HFF-Myc (cell line): Measurements from ENCODE around the gene TMEM40.
A peak's percentile ranks its signal among the peaks of the same experiment; 100 is the strongest.

ENCODE experiments used
- DNase-seq: peaks from one replicate; pipeline ENCODE4 v3.0.0-alpha.2; 2011; ENCODE audit warnings: low read depth; ENCODE audit errors: extremely low read depth
- H3K4me3 ChIP-seq: replicated peaks from 2 replicates; pipeline ENCODE4 v1.5.1; 2011; ENCODE audit warnings: low read depth, mild to moderate bottlenecking, control low read depth, low read length
- TF ChIP-seq, protein P1 (sequence below): IDR thresholded peaks from 2 replicates; pipeline ENCODE4 v1.5.1; 2012; ENCODE audit warnings: mild to moderate bottlenecking, low read depth, low read length, control low read depth; ENCODE audit errors: missing control alignments

The TMEM40 gene

DNA sequence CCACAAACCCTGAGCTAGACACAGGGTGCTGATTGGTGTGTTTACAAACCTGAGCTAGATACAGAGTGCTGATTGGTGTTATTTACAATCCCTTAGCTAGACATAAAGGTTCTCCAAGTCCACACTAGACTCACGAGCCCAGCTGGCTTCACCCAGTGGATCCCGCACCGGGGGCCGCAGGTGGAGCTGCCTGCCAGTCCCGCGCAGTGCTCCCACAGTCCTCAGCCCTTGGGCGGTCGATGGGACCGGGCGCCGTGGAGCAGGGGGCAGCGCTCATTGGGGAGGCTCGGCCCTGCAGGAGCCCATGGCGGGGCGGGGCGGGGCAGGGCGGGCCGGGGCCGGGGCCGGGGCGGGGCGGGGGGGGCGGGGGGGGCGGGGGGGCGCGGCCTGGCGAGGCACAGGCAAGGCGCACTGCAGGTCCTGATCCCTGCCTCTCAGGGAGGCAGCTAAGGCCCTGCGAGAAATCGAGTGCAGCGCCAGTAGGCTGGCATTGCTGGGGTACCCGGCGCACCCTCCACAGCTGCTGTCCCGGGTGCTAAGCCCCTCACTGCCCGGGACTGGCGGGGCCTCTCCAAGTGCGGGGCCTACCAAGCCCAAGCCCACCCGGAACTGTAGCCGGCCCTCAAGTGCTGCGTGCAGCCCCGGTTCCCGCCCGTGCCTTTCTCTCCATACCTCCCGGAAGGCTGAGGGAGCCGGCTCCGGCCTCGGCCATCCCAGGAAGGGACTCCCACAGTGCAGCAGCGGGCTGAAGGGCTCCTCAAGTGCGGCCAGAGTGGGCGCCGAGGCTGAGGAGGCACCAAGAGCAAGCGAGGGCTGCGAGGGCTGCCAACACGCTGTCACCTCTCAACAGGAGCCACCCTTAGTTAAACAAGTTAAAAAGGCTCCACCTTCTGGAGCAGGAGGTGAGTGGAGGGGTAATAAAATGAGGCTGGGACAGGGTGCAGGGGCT, 9.8 kb upstream of the TMEM40 start:
- H3K4me3 ChIP-seq, result no peak overlapping the region
- no peak for DNase-seq

DNA sequence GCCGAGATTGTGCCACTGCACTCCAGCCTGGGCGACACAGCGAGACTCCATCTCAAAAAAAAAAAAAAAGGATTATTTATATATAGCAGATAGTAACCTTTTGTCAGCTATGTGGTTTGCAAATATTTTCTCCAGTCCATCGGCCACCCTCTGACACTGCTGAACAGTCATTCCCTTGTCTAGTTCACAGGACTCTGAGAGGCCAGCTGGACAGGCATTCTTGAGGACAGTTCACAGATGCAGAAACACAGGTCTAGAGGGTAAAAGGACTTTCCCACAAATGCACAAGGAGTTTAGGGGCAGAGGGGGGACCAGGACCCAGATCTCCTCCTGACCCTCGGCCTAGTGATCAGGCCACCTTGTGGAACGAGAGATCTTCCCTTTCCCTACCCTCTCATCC, 7.5 kb upstream of the TMEM40 start:
- H3K4me3 ChIP-seq, result no peak overlapping the region
- TF ChIP-seq, protein P1, sequence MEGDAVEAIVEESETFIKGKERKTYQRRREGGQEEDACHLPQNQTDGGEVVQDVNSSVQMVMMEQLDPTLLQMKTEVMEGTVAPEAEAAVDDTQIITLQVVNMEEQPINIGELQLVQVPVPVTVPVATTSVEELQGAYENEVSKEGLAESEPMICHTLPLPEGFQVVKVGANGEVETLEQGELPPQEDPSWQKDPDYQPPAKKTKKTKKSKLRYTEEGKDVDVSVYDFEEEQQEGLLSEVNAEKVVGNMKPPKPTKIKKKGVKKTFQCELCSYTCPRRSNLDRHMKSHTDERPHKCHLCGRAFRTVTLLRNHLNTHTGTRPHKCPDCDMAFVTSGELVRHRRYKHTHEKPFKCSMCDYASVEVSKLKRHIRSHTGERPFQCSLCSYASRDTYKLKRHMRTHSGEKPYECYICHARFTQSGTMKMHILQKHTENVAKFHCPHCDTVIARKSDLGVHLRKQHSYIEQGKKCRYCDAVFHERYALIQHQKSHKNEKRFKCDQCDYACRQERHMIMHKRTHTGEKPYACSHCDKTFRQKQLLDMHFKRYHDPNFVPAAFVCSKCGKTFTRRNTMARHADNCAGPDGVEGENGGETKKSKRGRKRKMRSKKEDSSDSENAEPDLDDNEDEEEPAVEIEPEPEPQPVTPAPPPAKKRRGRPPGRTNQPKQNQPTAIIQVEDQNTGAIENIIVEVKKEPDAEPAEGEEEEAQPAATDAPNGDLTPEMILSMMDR, result no peak
- DNase-seq, result no peak

More for the DNA sequence above, 9.8 kb upstream of the TMEM40 start:
- TF ChIP-seq, protein P1, result no peak

DNA sequence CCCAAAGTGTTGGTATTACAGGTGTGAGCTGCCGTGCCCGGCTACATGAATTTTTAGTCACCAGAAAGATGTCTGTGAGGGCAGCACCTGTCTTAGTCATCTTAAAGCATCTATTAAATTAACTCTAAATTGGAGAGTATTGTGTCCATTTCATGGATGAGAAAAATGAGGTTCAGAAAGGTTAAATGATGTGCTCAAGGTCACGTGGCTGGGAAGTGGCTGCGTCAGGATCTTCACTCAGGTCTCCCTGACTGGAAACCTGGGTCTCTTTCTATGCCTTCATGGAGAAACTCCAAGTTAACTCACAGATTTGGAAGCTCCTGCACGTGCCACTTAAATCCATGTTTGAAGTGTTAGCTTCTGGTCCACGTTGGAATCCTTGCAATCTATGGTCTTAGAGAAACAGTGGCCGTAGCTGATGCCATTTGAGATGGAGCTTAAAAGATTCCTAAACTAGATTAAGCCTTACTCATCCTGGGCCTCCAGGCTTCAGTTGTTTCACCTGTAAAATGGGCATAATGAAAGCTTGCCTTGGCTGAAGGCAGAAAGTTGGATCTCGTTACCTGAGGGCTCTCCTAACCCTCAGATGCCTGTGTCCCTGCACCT, 5.2 kb upstream of the TMEM40 start:
- TF ChIP-seq, protein P1, result no peak
- DNase-seq, result no peak
- H3K4me3 ChIP-seq, result no peak overlapping the region

DNA sequence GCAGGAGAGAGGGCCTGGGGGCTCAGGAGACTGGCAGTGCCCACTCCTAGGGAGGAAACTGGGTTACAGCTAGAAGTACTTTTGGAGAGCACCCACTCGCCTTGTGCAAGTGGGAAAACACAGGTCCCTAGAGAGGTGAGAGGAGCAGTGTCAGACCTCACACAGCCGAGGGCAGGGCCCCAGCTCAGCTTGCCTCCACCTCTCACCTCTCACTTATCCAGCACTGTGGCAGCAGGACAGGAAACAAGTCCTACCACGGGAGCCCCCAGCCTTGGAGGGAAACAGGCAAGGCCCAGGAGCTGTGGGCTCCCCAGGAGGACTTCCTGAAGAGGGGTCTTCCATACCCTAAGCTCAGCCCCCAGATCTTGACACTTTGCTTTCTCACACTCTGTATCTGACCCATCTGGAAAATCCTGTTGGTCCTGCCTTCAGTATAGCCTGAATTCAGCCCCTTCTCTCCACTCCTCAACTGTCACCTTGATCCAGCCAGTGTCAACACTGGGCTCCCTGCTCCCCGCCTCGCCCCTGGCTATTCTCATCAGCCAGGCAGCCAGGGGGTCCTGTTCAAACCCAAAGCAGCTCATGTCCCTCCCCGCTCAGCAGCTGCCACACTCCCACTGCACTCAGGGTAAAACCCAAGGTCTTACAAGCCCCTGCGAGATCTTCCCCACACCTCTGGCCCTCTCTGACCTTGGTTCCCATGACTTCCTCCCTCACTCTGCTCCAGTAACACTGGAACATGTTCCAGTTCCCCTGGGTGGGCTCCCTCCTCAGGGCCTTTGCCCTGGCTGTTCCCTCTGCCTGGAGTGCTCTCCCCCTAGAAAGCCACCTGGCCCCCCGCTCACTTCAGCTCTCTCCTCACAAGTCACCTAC, 870 bp upstream of the TMEM40 start:
- TF ChIP-seq, protein P1, result no peak
- no peak for DNase-seq
- no peak overlapping the region for H3K4me3 ChIP-seq

DNA sequence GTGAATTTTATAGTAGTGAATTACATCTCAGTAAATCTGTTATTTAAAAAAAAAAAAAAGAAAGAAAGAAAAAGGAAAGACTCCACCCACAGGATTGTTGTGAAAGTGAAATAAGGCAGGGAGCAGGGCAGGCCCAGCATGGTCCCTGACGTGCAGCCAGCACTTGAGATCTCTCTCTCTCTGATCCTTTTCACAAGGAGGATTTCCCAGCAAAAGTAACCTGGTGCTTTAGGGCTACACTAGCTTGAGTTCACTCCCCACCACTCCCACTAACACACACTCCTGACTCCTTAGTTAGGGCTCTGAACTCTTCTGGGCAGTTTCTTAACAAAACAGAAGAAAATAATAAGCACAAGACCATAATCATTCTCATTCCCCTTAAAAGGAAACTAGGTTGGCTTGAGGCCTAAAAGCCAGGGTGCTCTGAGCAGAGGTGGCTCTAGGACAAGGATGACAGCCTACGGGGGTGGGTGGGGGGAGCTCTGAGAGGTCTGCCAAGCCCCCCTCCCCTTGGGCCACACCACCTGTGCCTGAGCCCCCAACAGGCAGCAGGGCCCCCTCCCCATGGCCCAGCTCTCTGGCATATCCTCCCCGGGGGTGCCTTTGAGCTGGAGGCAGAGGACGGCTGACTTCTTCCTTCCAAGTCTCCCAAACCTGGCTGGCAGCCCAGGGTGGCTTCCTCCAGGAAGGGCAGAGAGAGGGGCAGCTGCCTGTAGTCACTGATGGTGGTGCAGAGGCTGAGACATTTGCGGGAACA, 856 bp downstream of the TMEM40 start:
- TF ChIP-seq, protein P1, result no peak
- peak; percentile 16 for DNase-seq
- no peak overlapping the region for H3K4me3 ChIP-seq

DNA sequence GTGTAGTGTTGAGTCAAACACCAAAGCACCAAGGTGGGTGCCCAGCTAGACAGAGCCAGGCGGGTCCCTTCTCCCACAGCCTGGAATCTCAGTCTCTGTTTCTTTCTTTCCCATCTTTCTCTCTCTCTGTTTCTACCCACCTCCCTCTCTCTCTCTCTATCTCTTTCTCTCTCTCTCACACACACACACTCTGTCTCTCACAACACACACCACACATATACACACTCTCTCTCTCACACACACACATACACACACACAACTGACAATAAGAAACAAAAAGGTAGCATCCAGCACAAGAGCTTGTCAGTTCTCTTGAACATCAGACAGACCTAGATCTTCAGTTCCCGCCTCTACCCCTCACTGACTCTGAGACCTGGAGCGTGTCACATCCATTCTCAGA, 2.4 kb downstream of the TMEM40 start:
- no peak for DNase-seq
- no peak overlapping the region for H3K4me3 ChIP-seq
- TF ChIP-seq, protein P1, result no peak
